ENCODE data around the gene TRPV4. TPM values are rescaled to one million over a fixed set of nuclear protein-coding genes. Genes with fewer than 3 reads are reported as not detected.
"Not testable (repeated sequence)": the region's sequence is repeated elsewhere in the genome, so short reads cannot be mapped to it uniquely, and the experiment has no call there.

Gene TRPV4
- total and polyA plus RNA-seq, 2 donors, result 0.19 to 0.59 TPM

DNA sequence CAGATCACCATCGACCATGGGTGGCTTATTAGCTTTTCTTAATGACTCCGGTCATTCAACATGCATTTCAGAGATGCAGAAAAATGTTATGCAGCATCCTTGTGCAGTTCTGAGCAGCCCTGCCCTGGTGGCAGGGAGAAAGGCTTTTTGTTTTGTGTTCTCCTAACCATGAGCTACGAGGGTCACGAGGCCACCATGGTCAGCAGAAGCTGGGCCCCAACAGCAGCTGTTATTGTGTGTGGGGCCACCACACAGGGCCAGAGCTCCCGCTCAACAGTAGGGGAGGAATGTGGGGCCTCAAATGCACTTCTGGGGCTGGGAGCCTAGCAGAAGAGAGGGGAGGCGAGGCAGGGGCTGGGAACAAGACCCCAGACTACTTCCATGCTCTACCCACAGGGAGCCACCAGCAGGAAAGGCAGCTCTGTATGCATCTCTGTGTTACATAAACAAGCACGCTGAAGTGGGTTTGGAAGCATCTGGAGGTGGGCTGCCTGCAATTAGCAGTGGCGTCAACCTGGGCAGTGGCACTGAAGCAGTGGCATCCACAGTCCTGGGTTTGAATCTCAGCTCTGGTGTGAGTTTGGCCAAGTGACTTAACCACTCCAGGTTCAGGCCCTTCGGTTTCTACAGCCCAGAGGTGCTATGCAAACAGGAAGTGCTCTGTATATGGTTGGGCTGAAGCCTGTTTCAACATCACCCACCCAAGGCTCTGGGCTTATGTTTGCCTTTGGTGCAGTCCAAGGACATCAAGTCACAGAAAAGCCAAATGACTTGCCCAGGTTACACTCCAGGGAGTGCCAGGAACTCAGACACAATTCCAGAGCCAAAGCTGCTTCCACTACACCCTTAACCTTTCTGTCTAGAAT, 30.9 kb upstream of the TRPV4 start:
- Histone ChIP-seq H3K4me3 (ENCODE audit: low read length in 2 of 2) (no peak overlapping the region), H3K4me1 (ENCODE audit: control insufficient read depth in 2 of 2, insufficient read depth in 2 of 2, low read length in 2 of 2) (no peaks in the 10 kb centered on the region), H3K27me3 (ENCODE audit: control insufficient read depth in 2 of 2, insufficient read depth in 1 of 2, low read length in 1 of 2) (no peaks in the 10 kb centered on the region), H3K36me3 (ENCODE audit: control insufficient read depth in 2 of 2, insufficient read depth in 2 of 2, low read length in 1 of 2) (peaks cover 0 to 14% of the 10 kb centered on the region in 2 donors), H3K9me3 (ENCODE audit: control insufficient read depth in 2 of 2, insufficient read depth in 1 of 2, low read length in 1 of 2) (no peaks in the 10 kb centered on the region), H3K27ac (ENCODE audit: low read depth in 1 of 2, low read length in 1 of 2) (peak overlapping the region in 1 of 2 donors; percentile 13)
- DNase-seq (ENCODE audit: low read depth in 6 of 9, low spot score in 9 of 9), result no peak
- WGBS, result 86% methylated on average over 9 of the region's 9 CpGs

DNA sequence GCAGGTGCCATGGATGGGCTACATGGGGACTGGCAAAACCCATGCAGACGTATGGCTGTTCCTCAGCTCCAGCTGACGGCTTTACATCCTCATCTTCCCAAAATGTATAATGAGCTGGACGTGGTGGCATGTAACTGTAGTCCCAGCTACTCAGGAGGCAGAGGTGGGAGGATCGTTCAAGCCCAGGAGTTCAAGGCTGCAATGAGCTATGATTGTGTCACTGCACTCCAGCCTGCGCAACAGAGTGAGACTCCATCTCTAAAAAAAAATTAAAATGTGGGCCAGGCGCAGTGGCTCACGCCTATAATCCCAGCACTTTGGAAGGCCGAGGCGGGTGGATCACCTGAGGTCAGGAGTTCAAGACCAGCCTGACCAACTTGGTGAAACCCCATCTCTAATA, 29.3 kb upstream of the TRPV4 start:
- peaks cover 5 to 24% of the 10 kb centered on the region in 2 donors for H3K36me3 ChIP-seq (ENCODE audit: control insufficient read depth in 2 of 2, insufficient read depth in 2 of 2, low read length in 1 of 2)
- not testable (repeated sequence) for H3K27ac ChIP-seq (ENCODE audit: low read depth in 1 of 2, low read length in 1 of 2); H3K4me3 ChIP-seq (ENCODE audit: low read length in 2 of 2); H3K4me1 ChIP-seq (ENCODE audit: control insufficient read depth in 2 of 2, insufficient read depth in 2 of 2, low read length in 2 of 2); H3K27me3 ChIP-seq (ENCODE audit: control insufficient read depth in 2 of 2, insufficient read depth in 1 of 2, low read length in 1 of 2); DNase-seq (ENCODE audit: low read depth in 6 of 9, low spot score in 9 of 9); H3K9me3 ChIP-seq (ENCODE audit: control insufficient read depth in 2 of 2, insufficient read depth in 1 of 2, low read length in 1 of 2)
- WGBS, result 97% methylated on average over 9 of the region's 9 CpGs

DNA sequence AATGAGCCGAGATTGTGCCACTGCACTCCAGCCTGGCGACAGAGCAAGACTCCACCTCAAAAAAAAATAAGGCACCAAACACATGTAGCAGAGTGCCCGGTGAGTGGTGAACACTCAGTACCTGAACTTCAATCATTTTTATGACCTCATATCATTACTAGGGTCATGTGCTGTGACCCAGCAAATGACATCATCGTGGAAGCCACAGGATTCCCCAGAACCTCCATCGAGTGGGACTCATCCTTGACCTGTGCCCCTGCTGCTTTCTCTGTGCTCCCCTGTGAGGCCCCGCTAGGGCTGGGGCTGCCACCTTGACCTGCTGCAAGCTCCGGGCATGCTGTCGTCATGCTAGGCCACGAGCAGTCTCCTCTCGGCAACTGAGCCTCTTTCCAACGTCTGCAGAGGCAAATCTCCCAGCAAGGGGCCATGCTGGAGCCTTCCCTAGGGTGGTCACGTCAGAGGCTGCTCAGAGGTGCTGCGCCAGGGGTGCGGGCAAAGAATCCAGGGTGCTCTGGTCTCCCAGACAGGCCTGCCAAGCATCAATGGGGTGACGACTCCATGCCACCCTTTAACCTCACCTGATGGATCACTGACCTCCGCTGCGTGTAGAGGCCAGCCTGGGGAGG, 28.6 kb upstream of the TRPV4 start:
- Histone ChIP-seq H3K9me3 (ENCODE audit: control insufficient read depth in 2 of 2, insufficient read depth in 1 of 2, low read length in 1 of 2) (no peaks in the 10 kb centered on the region), H3K27ac (ENCODE audit: low read depth in 1 of 2, low read length in 1 of 2) (no peak overlapping the region), H3K4me3 (ENCODE audit: low read length in 2 of 2) (no peak overlapping the region), H3K27me3 (ENCODE audit: control insufficient read depth in 2 of 2, insufficient read depth in 1 of 2, low read length in 1 of 2) (no peaks in the 10 kb centered on the region), H3K4me1 (ENCODE audit: control insufficient read depth in 2 of 2, insufficient read depth in 2 of 2, low read length in 2 of 2) (no peaks in the 10 kb centered on the region), H3K36me3 (ENCODE audit: control insufficient read depth in 2 of 2, insufficient read depth in 2 of 2, low read length in 1 of 2) (peaks cover 5 to 31% of the 10 kb centered on the region in 2 donors)
- DNase-seq (ENCODE audit: low read depth in 6 of 9, low spot score in 9 of 9), result no peak
- 93% methylated on average over 17 of the region's 17 CpGs for WGBS

DNA sequence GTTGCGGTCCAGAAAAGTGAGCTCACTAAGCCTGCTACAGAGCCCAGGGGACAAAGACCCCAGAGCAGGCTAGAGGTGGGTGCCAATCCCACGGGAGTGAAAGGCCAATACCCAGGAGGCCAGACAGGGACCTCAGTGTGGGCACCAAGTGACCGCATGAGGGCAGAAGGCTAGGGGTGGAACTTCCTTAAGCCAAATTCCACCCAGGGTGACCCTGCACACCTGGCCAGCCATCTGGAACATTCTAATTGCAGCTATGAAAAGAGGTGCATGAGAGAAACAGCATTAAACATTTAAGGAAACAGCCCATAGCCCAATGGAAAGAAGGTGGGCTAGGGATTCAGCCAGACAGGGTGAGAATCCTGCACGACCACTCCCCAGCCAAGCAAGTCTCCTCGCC, 27.8 kb upstream of the TRPV4 start:
- WGBS, result over 99% methylated on average over 5 of the region's 5 CpGs
- H3K4me1 ChIP-seq (ENCODE audit: control insufficient read depth in 2 of 2, insufficient read depth in 2 of 2, low read length in 2 of 2), result no peaks in the 10 kb centered on the region

DNA sequence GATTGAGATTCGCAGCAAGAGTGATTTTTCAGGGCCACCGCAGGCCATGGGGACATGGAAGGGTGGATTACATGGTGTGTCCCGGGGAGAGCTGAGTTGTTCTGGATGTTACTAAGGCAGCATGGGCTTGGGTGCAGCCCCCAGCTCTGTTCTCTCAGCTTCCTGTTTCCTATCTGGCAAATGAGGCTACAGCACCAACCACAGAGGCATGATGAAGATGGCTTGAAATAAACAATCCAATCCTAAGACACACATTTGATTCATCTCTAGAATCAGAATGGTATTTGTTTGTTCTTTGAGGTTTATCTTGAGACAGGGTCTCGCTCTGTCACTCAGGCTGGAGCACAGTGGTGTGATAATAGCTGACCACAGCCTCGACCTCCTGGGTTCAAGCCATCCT, 25.6 kb upstream of the TRPV4 start:
- Histone ChIP-seq H3K9me3 (ENCODE audit: control insufficient read depth in 2 of 2, insufficient read depth in 1 of 2, low read length in 1 of 2) (no peaks in the 10 kb centered on the region), H3K4me1 (ENCODE audit: control insufficient read depth in 2 of 2, insufficient read depth in 2 of 2, low read length in 2 of 2) (no peaks in the 10 kb centered on the region), H3K27ac (ENCODE audit: low read depth in 1 of 2, low read length in 1 of 2) (no peak overlapping the region), H3K27me3 (ENCODE audit: control insufficient read depth in 2 of 2, insufficient read depth in 1 of 2, low read length in 1 of 2) (no peaks in the 10 kb centered on the region), H3K4me3 (ENCODE audit: low read length in 2 of 2) (no peak overlapping the region), H3K36me3 (ENCODE audit: control insufficient read depth in 2 of 2, insufficient read depth in 2 of 2, low read length in 1 of 2) (peaks cover 15 to 53% of the 10 kb centered on the region in 2 donors)
- WGBS, result 93% methylated on average over 5 of the region's 5 CpGs
- DNase-seq (ENCODE audit: low read depth in 6 of 9, low spot score in 9 of 9), result no peak

More for the DNA sequence above, 27.8 kb upstream of the TRPV4 start:
- Histone ChIP-seq H3K27ac (ENCODE audit: low read depth in 1 of 2, low read length in 1 of 2) (no peak overlapping the region), H3K36me3 (ENCODE audit: control insufficient read depth in 2 of 2, insufficient read depth in 2 of 2, low read length in 1 of 2) (peaks cover 5 to 36% of the 10 kb centered on the region in 2 donors), H3K27me3 (ENCODE audit: control insufficient read depth in 2 of 2, insufficient read depth in 1 of 2, low read length in 1 of 2) (no peaks in the 10 kb centered on the region), H3K9me3 (ENCODE audit: control insufficient read depth in 2 of 2, insufficient read depth in 1 of 2, low read length in 1 of 2) (no peaks in the 10 kb centered on the region), H3K4me3 (ENCODE audit: low read length in 2 of 2) (no peak overlapping the region)
- DNase-seq (ENCODE audit: low read depth in 6 of 9, low spot score in 9 of 9), result no peak

DNA sequence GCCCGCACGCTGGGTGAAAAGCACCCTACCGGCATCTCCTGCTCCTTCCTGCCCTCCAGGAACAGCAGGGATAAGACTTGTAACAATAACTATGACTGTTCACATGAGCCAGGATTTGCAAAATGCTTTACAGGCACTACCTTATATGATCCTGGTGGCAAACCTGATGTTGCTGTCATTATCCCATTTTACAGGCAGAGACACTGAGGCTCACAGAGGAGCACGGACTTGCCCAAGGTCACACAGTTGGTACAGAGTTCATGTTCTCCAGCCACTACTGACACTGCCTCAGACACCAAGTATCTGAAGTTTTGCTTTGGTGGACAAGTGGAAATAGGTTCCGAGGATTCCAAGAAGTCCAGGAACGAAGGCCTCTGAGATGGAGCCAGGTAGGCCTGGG, 24.5 kb upstream of the TRPV4 start:
- Histone ChIP-seq H3K4me3 (ENCODE audit: low read length in 2 of 2) (no peak overlapping the region), H3K36me3 (ENCODE audit: control insufficient read depth in 2 of 2, insufficient read depth in 2 of 2, low read length in 1 of 2) (peaks cover 15 to 53% of the 10 kb centered on the region in 2 donors), H3K9me3 (ENCODE audit: control insufficient read depth in 2 of 2, insufficient read depth in 1 of 2, low read length in 1 of 2) (no peaks in the 10 kb centered on the region), H3K27me3 (ENCODE audit: control insufficient read depth in 2 of 2, insufficient read depth in 1 of 2, low read length in 1 of 2) (no peaks in the 10 kb centered on the region), H3K4me1 (ENCODE audit: control insufficient read depth in 2 of 2, insufficient read depth in 2 of 2, low read length in 2 of 2) (no peaks in the 10 kb centered on the region), H3K27ac (ENCODE audit: low read depth in 1 of 2, low read length in 1 of 2) (no peak overlapping the region)
- WGBS, result 98% methylated on average over 6 of the region's 6 CpGs
- DNase-seq (ENCODE audit: low read depth in 6 of 9, low spot score in 9 of 9), result no peak

DNA sequence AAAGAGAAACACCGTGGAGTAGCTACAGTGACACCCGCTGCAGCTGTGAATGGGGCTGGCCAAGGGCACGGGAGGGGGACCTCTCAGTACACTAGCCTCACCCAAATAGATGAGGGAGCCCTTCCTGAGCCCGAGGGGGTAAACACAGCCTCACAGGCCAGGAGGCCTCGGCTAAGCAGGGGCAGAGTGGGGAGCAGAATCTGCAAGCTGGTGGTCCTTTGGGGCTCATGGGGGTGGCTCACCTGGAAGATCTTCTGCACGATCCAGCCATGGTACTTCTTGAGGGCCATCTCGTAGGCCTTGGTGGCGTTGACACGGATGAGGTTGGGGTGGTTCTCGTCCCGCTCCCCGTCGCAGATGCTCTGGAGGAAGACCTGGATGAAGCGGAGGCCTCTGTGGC, 22.2 kb upstream of the TRPV4 start:
- no peak overlapping the region for H3K4me3 ChIP-seq (ENCODE audit: low read length in 2 of 2)
- H3K27ac ChIP-seq (ENCODE audit: low read depth in 1 of 2, low read length in 1 of 2), result no peak overlapping the region
- H3K36me3 ChIP-seq (ENCODE audit: control insufficient read depth in 2 of 2, insufficient read depth in 2 of 2, low read length in 1 of 2), result peaks cover 15 to 44% of the 10 kb centered on the region in 2 donors
- 97% methylated on average over 14 of the region's 14 CpGs for WGBS
- DNase-seq (ENCODE audit: low read depth in 6 of 9, low spot score in 9 of 9), result no peak
- H3K9me3 ChIP-seq (ENCODE audit: control insufficient read depth in 2 of 2, insufficient read depth in 1 of 2, low read length in 1 of 2), result no peaks in the 10 kb centered on the region
- no peaks in the 10 kb centered on the region for H3K27me3 ChIP-seq (ENCODE audit: control insufficient read depth in 2 of 2, insufficient read depth in 1 of 2, low read length in 1 of 2)
- no peaks in the 10 kb centered on the region for H3K4me1 ChIP-seq (ENCODE audit: control insufficient read depth in 2 of 2, insufficient read depth in 2 of 2, low read length in 2 of 2)

DNA sequence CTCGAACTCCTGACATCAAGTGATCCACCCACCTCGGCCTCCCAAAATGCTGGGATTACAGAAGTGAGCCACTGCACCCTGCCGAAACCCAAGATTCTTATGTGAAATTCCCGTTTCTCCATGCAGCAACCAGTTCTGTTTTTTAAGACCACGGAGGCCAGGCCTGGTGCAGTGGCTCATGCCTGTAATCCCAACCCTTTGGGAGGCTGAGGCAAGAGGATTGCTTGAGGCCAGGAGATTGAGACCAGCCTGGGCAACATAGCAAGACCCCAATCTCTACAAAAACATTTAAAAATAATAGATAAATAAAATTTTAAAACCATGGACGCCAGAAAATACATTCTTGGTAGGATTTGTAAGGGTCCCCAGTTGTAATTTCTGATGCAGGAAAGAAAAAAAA, 17.3 kb upstream of the TRPV4 start:
- H3K4me1 ChIP-seq (ENCODE audit: control insufficient read depth in 2 of 2, insufficient read depth in 2 of 2, low read length in 2 of 2); H3K9me3 ChIP-seq (ENCODE audit: control insufficient read depth in 2 of 2, insufficient read depth in 1 of 2, low read length in 1 of 2); DNase-seq (ENCODE audit: low read depth in 6 of 9, low spot score in 9 of 9); H3K4me3 ChIP-seq (ENCODE audit: low read length in 2 of 2); H3K27ac ChIP-seq (ENCODE audit: low read depth in 1 of 2, low read length in 1 of 2); H3K27me3 ChIP-seq (ENCODE audit: control insufficient read depth in 2 of 2, insufficient read depth in 1 of 2, low read length in 1 of 2): not testable (repeated sequence)
- WGBS, result 97% methylated on average over 6 of the region's 6 CpGs
- H3K36me3 ChIP-seq (ENCODE audit: control insufficient read depth in 2 of 2, insufficient read depth in 2 of 2, low read length in 1 of 2), result peaks cover 8 to 19% of the 10 kb centered on the region in 2 donors

DNA sequence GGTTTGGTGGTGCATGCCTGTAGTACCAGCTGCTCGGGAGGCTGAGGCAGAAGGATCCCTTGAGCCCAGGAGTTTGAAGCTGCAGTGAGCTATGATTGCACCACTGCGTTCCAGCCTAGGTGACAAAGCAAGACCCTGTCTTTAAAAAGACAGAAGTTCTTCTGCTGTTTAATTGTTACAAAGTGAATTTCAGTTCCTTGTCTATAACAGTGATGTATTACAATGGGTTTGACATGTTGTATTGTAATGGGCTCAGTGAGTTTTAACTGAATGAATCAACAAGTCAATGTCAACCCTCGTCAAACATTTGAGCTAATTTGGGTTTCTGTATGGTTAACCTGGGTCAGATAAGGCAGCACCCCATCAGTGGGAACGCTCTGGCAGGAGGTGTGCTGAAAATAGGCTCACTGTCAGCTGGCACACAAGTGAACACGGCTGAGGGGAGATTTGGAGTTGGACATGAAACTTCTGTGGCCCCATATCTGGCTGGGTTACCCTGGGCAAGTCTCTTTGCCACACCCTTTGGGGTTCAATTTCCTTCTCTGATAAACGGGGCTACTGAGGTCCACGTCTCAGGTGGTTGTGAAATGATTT, 14.0 kb upstream of the TRPV4 start:
- Histone ChIP-seq H3K4me3 (ENCODE audit: low read length in 2 of 2) (no peak overlapping the region), H3K27ac (ENCODE audit: low read depth in 1 of 2, low read length in 1 of 2) (no peak overlapping the region), H3K27me3 (ENCODE audit: control insufficient read depth in 2 of 2, insufficient read depth in 1 of 2, low read length in 1 of 2) (no peaks in the 10 kb centered on the region), H3K9me3 (ENCODE audit: control insufficient read depth in 2 of 2, insufficient read depth in 1 of 2, low read length in 1 of 2) (no peaks in the 10 kb centered on the region), H3K4me1 (ENCODE audit: control insufficient read depth in 2 of 2, insufficient read depth in 2 of 2, low read length in 2 of 2) (peaks cover 0 to 7% of the 10 kb centered on the region in 2 donors), H3K36me3 (ENCODE audit: control insufficient read depth in 2 of 2, insufficient read depth in 2 of 2, low read length in 1 of 2) (no peaks in the 10 kb centered on the region)
- 84% methylated on average over 7 of the region's 7 CpGs for WGBS
- no peak for DNase-seq (ENCODE audit: low read depth in 6 of 9, low spot score in 9 of 9)

All from thymus (tissue), 11 donors.